ENCODE measurements around the gene POLR1A. TPM values are rescaled to one million over a fixed set of nuclear protein-coding genes. Genes with fewer than 3 reads are reported as not detected.
A peak's percentile ranks its signal among the peaks of the same experiment; 100 is the strongest.

POLR1A gene
- total and polyA plus RNA-seq, 4 donors: 3.2 to 12.3 (median 6.1) TPM

GRCh38 chr2:86054535-86055082, 51.1 kb downstream of the POLR1A start:
- H3K4me1 ChIP-seq (ENCODE audit: control insufficient read depth in 4 of 4, insufficient read depth in 4 of 4, low read length in 3 of 4): no peaks in the 10 kb centered on the region
- H3K27ac ChIP-seq (ENCODE audit: low read depth in 1 of 2, low read length in 2 of 2): no peak overlapping the region
- H3K9me3 ChIP-seq (ENCODE audit: control insufficient read depth in 4 of 4, low read length in 3 of 4): no peaks in the 10 kb centered on the region
- H3K27me3 ChIP-seq (ENCODE audit: control insufficient read depth in 4 of 4, insufficient read depth in 4 of 4, low read length in 3 of 4): no peaks in the 10 kb centered on the region
- H3K9ac ChIP-seq (ENCODE audit: low read depth in 1 of 2, low read length in 2 of 2): no peak overlapping the region
- no peak overlapping the region for H3K4me3 ChIP-seq (ENCODE audit: low read depth in 1 of 3, low read length in 3 of 3)
- no peak for TF ChIP-seq EGR1 (IDR thresholded peaks at IDR 0.05; ENCODE audit: low read depth in 2 of 2)
- TF ChIP-seq ATF3 (IDR thresholded peaks at IDR 0.05): no peak
- no peak for TF ChIP-seq FOXA1 (IDR thresholded peaks at IDR 0.05)
- TF ChIP-seq SP1 (IDR thresholded peaks at IDR 0.05): no peak
- TF ChIP-seq RXRA (IDR thresholded peaks at IDR 0.05): peak; percentile 11 to 22
- TF ChIP-seq JUND (IDR thresholded peaks at IDR 0.05): no peak
- no peak for TF ChIP-seq ZBTB33 (IDR thresholded peaks at IDR 0.05)
- no peak for TF ChIP-seq GABPA (IDR thresholded peaks at IDR 0.05 in 1 of 2, conservative IDR thresholded peaks at IDR 0.05 in 1 of 2)
- peak; percentile 25 for TF ChIP-seq NR2F2 (IDR thresholded peaks at IDR 0.05)
- TF ChIP-seq HNF4G (IDR thresholded peaks at IDR 0.05): no peak
- 90% methylated on average over 10 of the region's 10 CpGs for WGBS
- peaks cover 11 to 16% (median 12%) of the 10 kb centered on the region in 4 donors for H3K36me3 ChIP-seq (ENCODE audit: control insufficient read depth in 4 of 4, insufficient read depth in 3 of 4, low read depth in 1 of 4, low read length in 3 of 4)
- no peak for DNase-seq (ENCODE audit: low spot score)

- no peak overlapping the region for H3K9ac ChIP-seq (ENCODE audit: low read depth in 1 of 2, low read length in 2 of 2)
- DNase-seq (ENCODE audit: low spot score): no peak
- H3K4me3 ChIP-seq (ENCODE audit: low read depth in 1 of 3, low read length in 3 of 3): no peak overlapping the region
- peaks cover 11 to 20% (median 12%) of the 10 kb centered on the region in 4 donors for H3K36me3 ChIP-seq (ENCODE audit: control insufficient read depth in 4 of 4, insufficient read depth in 3 of 4, low read depth in 1 of 4, low read length in 3 of 4)
- TF ChIP-seq REST (IDR thresholded peaks at IDR 0.05) (no peak), RAD21 (IDR thresholded peaks at IDR 0.05) (no peak), FOXA1 (IDR thresholded peaks at IDR 0.05) (no peak), EGR1 (IDR thresholded peaks at IDR 0.05; ENCODE audit: low read depth in 2 of 2) (no peak), GABPA (IDR thresholded peaks at IDR 0.05 in 1 of 2, conservative IDR thresholded peaks at IDR 0.05 in 1 of 2) (no peak), TAF1 (conservative IDR thresholded peaks at IDR 0.05) (no peak), JUND (IDR thresholded peaks at IDR 0.05) (no peak), MAX (IDR thresholded peaks at IDR 0.05) (no peak), SP1 (IDR thresholded peaks at IDR 0.05) (no peak), FOXA2 (IDR thresholded peaks at IDR 0.05) (no peak), YY1 (IDR thresholded peaks at IDR 0.05) (no peak), NR2F2 (IDR thresholded peaks at IDR 0.05) (no peak), ATF3 (IDR thresholded peaks at IDR 0.05) (no peak), HNF4A (conservative IDR thresholded peaks at IDR 0.05) (no peak), RXRA (IDR thresholded peaks at IDR 0.05) (no peak), ZBTB33 (IDR thresholded peaks at IDR 0.05) (no peak), CTCF (IDR thresholded peaks at IDR 0.05; ENCODE audit: low read depth, low read length, missing input control) (no peak), HNF4G (IDR thresholded peaks at IDR 0.05) (no peak)
- H3K9me3 ChIP-seq (ENCODE audit: control insufficient read depth in 4 of 4, low read length in 3 of 4): no peaks in the 10 kb centered on the region
- no peaks in the 10 kb centered on the region for H3K27me3 ChIP-seq (ENCODE audit: control insufficient read depth in 4 of 4, insufficient read depth in 4 of 4, low read length in 3 of 4)
- H3K4me1 ChIP-seq (ENCODE audit: control insufficient read depth in 4 of 4, insufficient read depth in 4 of 4, low read length in 3 of 4): no peaks in the 10 kb centered on the region
- 89% methylated on average over 4 of the region's 4 CpGs for WGBS
- no peak overlapping the region for H3K27ac ChIP-seq (ENCODE audit: low read depth in 1 of 2, low read length in 2 of 2)
Measured at GRCh38 chr2:86053166-86053565, 52.5 kb downstream of the POLR1A start.
